Nephron progenitor cell (in vitro differentiated cells): Measurements from ENCODE around the gene POU6F2.

ENCODE experiments used
- DNase-seq: peaks from one replicate; pipeline ENCODE4 v3.0.0; 2021
- H3K27ac Mint-ChIP-seq: 2 replicates; pipeline ENCODE4 v1.8.0; 2021; ENCODE audit warnings: mild to moderate bottlenecking, moderate library complexity, mixed read lengths
- H3K27me3 Mint-ChIP-seq: 2 replicates; pipeline ENCODE4 v1.8.0; 2021; ENCODE audit warnings: mild to moderate bottlenecking, low read depth, mixed read lengths; ENCODE audit not compliant: poor library complexity
- H3K36me3 Mint-ChIP-seq: 2 replicates; pipeline ENCODE4 v1.8.0; 2021; ENCODE audit warnings: low read depth, mixed read lengths
- H3K4me1 Mint-ChIP-seq: 2 replicates; pipeline ENCODE4 v1.8.0; 2021; ENCODE audit warnings: mixed read lengths
- H3K4me3 Mint-ChIP-seq: 2 replicates; pipeline ENCODE4 v1.8.0; 2021; ENCODE audit warnings: mild to moderate bottlenecking, moderate library complexity, mixed read lengths
- H3K9me3 Mint-ChIP-seq: 2 replicates; pipeline ENCODE4 v1.8.0; 2021; ENCODE audit warnings: mild to moderate bottlenecking, moderate library complexity, mixed read lengths
- CTCF ChIP-seq: fragments of 200-600 bp; sonication (generic); IDR thresholded peaks from 2 replicates; pipeline ENCODE4 v1.5.0; 2021; ENCODE audit warnings: antibody characterized with exemption

Gene POU6F2

GRCh38 chr7:39432807-39433416 is 455.2 kb downstream of the POU6F2 start:
- Mint-ChIP-seq H3K27ac (peak overlapping the region; percentile 41), H3K4me1 (peaks cover 28% of the 10 kb centered on the region), H3K27me3 (peaks cover 6% of the 10 kb centered on the region), H3K36me3 (peaks cover 18% of the 10 kb centered on the region), H3K4me3 (no peak overlapping the region), H3K9me3 (peaks cover 27% of the 10 kb centered on the region)
- no peak for DNase-seq
- no peak for TF ChIP-seq CTCF

- Mint-ChIP-seq H3K27ac (no peak overlapping the region), H3K27me3 (peaks cover 6% of the 10 kb centered on the region), H3K36me3 (peaks cover 18% of the 10 kb centered on the region), H3K4me3 (no peak overlapping the region), H3K4me1 (peaks cover 28% of the 10 kb centered on the region), H3K9me3 (peaks cover 27% of the 10 kb centered on the region)
- no peak for DNase-seq
- TF ChIP-seq CTCF, result no peak
Measured at GRCh38 chr7:39433550-39433949, 455.8 kb downstream of the POU6F2 start.

- H3K4me3 Mint-ChIP-seq, result no peak overlapping the region
- peaks cover 18% of the 10 kb centered on the region for H3K36me3 Mint-ChIP-seq
- peaks cover 28% of the 10 kb centered on the region for H3K4me1 Mint-ChIP-seq
- no peak overlapping the region for H3K27ac Mint-ChIP-seq
- no peak for DNase-seq
- H3K9me3 Mint-ChIP-seq, result peaks cover 27% of the 10 kb centered on the region
- no peak for TF ChIP-seq CTCF
- peaks cover 6% of the 10 kb centered on the region for H3K27me3 Mint-ChIP-seq
Measured at GRCh38 chr7:39434012-39434411, 456.3 kb downstream of the POU6F2 start.

- Mint-ChIP-seq H3K36me3 (no peaks in the 10 kb centered on the region), H3K9me3 (no peaks in the 10 kb centered on the region), H3K4me3 (no peak overlapping the region)
Measured at GRCh38 chr7:39446546-39446945, 468.8 kb downstream of the POU6F2 start.

GRCh38 chr7:39451901-39452300 is 474.2 kb downstream of the POU6F2 start:
- H3K27me3 Mint-ChIP-seq, result peaks cover 4% of the 10 kb centered on the region
- H3K27ac Mint-ChIP-seq, result peak overlapping the region; percentile 46
- no peak overlapping the region for H3K4me3 Mint-ChIP-seq
- no peaks in the 10 kb centered on the region for H3K9me3 Mint-ChIP-seq
- no peaks in the 10 kb centered on the region for H3K36me3 Mint-ChIP-seq
- H3K4me1 Mint-ChIP-seq, result peaks cover 11% of the 10 kb centered on the region
- no peak for TF ChIP-seq CTCF
- DNase-seq, result no peak

More at GRCh38 chr7:39446546-39446945, 468.8 kb downstream of the POU6F2 start:
- TF ChIP-seq CTCF, result no peak
- Mint-ChIP-seq H3K27ac (peak overlapping the region; percentile 68), H3K27me3 (no peaks in the 10 kb centered on the region), H3K4me1 (peaks cover 14% of the 10 kb centered on the region)
- DNase-seq, result no peak

- peak; percentile 70 for TF ChIP-seq CTCF
- H3K4me3 Mint-ChIP-seq, result no peak overlapping the region
- H3K4me1 Mint-ChIP-seq, result peaks cover 21% of the 10 kb centered on the region
- peaks cover 4% of the 10 kb centered on the region for H3K27me3 Mint-ChIP-seq
- H3K9me3 Mint-ChIP-seq, result no peaks in the 10 kb centered on the region
- peak; percentile 51 for DNase-seq
- no peak overlapping the region for H3K27ac Mint-ChIP-seq
- H3K36me3 Mint-ChIP-seq, result no peaks in the 10 kb centered on the region
Measured at GRCh38 chr7:39453743-39454355, 476.1 kb downstream of the POU6F2 start.
